SH-SY5Y (cell line): ENCODE measurements around the gene HYAL2.

Experiments used
- GATA2 ChIP-seq: IDR thresholded peaks from 2 replicates; pipeline ENCODE4 v1.6.1; 2011; ENCODE audit warnings: mild to moderate bottlenecking, low read depth, low read length
- GATA3 ChIP-seq: IDR thresholded peaks from 2 replicates; pipeline ENCODE4 v1.6.1; 2011; ENCODE audit warnings: low read depth, mild to moderate bottlenecking, low read length, moderate library complexity

HYAL2 gene

DNA sequence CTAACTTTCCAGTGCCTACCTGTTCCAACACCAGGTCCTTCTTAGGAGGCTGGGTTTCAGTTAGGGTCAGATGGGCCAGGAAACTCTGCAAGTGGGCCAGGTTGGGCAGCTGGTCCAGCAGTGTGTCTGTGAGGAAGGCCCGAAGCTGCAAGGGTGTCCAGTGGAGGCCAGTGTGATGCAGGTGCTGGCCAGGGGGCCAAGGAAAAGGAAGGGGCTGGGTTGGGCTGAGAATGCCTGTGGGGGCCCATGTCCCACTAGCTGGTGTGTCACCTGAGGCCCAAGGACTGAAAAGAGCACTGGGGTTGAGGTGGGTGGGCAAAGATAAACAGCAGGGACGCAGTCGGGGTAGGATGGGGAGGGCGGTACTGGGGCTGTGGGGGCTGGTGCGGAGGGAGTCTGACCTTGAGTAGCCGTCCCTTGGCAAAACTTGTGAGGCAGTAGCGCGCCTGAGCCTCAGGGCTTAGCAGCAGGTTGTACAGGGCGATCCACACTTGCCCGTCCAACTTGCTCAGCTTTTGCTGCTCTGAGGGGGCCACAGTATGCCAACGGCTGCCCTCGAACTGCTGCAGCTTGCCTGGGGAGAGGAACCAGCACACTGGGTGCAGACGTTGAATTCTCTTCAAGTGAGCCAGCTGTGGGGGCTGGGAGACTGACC lies 19.6 kb upstream of the HYAL2 start:
- TF ChIP-seq GATA2 (no peak), GATA3 (no peak)

DNA sequence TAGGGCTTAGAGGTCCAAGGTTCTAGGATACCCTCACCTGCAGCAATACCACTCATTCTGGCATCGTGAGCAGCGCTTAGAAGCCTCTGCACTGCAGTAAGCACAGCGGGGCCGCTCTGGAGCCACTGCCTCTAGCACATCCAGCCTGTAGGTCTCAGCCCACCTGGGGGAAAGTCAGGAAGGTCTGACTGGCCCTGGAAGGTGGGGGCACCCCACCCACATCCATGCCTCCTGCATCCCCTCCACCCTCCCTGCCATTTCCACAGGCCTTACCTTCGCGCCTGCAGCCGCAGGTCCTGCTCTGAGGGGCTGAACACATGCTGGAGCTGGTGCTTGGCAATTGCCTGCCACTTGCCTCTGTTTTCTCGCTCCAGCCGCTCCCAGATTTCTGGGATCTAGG lies 19.0 kb upstream of the HYAL2 start:
- TF ChIP-seq GATA3 (no peak), GATA2 (no peak)

- TF ChIP-seq GATA3 (no peak), GATA2 (no peak)
These were observed 18.1 kb upstream of the HYAL2 start, which contains the start of gene RASSF1 for GRCh38 chr3:50340448-50341329. RASSF1 (minus strand) TSS chr3:50340836; CDS start chr3:50340805, 31 bp downstream.

DNA sequence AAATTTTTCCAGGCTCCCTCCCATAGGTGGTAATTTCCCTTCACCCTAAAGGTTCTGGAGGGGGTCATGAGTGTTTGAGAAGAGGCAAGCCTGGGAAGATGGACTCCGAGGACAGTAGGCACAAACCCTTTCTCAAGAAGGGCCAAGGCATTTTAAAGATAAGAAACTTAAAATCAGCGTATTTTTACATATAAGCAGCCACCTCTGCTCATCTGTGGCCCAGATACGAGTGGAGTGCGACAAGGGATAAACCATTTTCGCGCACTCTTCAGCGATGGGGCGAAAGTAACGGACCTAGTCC lies 17.6 kb upstream of the HYAL2 start:
- no peak for TF ChIP-seq GATA2
- no peak for TF ChIP-seq GATA3

GRCh38 chr3:50339485-50340146 lies 17.1 kb upstream of the HYAL2 start:
- no peak for TF ChIP-seq GATA2

DNA sequence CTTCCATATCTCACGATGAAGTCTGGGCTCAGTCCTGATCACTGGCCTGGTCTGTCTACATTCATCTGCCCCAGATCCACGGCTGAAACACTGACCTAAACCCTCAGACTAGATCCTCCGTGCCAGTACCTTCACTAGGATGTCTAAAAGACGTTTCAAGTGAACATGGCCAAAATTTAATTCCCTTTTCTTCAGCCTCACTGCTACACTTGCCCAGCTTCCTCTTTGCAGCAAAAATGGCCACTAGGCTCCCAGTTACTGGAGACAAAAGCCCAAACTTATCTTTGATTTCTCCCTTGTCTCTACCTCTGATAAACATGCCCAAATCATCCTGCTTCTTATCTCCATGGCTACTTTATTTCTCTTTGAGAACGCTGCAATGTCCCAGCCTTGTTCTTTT lies 16.4 kb upstream of the HYAL2 start:
- no peak for TF ChIP-seq GATA2
- TF ChIP-seq GATA3, result no peak

DNA sequence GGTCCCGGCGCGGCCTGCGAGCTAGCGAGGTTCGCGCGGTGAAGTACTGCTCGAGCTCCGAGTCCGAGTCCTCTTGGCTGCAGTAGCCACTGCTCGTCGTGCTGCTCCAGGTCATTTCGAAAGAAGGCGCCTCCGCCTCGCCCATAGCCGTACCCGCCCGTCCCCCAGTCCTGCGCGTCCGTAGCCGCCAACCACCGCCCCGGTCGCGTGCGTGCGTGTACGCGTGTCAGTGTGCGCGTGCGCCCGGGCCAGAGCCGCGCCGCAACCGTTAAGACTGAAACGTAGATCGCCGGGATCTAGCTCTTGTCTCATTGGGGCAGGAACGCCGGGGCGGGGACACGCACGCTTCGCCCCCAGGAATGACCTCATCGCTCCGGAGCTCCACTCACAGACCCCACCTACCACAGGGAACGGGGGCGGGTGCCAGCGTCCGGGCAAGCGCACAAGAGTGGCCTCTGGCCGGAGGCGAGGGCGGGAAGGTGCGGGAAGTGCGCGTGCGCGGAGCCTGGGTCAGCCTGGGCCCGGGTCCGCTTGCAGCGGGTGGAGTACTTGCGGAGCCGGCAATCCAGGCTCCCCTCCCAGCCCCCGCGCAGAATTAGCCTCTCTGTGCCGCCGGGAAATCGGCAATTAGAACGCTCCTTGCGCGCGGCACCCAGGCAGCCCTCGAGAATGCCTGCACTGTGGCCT lies 14.8 kb upstream of the HYAL2 start:
- TF ChIP-seq GATA3, result no peak
- TF ChIP-seq GATA2, result peak; percentile 25; the same call in 1 of the 2 replicates

DNA sequence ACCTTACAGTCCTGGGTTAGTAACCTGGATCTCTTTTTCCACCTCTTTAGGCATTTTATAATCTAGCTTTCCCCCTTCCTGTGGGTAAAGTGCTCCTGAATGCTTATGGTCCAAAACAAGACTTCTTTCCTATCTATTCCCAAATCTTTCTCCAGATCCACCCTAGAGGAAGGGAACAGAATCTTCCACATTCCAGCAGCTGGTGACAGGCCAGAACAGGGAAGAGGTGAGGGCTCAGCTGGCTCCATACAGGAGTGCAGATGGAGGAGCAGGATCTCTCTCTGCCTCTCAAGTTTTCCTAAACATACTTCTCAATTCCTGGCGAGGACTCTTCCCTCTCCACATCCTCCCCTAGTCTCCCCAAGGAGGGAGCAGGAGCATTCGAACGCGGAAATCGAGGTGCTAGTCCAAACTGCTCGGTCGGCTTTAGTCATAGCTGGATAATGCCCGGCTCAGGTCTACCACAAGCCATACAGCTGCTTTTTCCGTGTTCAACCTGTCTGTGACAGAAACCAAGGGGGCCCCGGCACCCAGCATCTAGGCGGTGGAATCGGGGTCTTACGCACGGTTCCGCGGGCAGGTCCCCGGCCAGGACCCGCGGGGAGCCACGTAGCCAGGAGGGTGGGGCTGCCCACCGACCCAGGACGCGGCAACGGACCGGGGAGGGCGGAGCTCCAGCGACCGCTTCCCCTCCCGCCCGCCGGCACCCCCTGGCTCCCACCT lies 14.1 kb upstream of the HYAL2 start:
- TF ChIP-seq GATA2 (peak; percentile 60), GATA3 (no peak)

GRCh38 chr3:50334339-50335075 lies 12.0 kb upstream of the HYAL2 start:
- no peak for TF ChIP-seq GATA2
- TF ChIP-seq GATA3, result no peak

DNA sequence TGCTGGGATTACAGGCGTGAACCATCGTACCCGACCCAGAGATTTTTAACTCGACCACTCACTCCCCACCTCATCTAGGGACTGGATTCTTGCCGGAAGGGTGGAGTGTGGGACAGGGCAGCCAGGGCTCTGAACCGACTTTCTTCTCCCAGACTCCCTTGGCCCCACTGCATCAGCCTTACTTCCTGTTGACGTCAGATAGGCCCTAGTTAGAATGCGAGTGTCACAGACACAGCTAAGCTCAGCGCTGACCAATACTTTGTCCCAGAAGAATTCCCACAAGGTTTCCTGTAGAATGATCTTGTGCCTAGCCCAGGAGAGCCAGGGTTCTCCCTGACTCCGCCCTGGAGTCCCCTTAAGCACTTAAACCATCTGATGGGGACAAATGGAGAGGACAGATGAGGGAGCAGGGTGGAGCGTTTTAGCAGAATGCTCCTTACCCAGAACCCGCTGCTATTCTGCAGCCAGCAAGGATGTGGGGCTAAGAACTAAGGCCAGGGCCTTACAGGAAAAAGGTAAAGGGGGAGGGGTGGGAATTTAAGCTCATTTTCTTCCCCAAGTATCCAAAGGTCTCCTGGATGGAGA lies 11.3 kb upstream of the HYAL2 start:
- TF ChIP-seq GATA3 (no peak), GATA2 (no peak)

DNA sequence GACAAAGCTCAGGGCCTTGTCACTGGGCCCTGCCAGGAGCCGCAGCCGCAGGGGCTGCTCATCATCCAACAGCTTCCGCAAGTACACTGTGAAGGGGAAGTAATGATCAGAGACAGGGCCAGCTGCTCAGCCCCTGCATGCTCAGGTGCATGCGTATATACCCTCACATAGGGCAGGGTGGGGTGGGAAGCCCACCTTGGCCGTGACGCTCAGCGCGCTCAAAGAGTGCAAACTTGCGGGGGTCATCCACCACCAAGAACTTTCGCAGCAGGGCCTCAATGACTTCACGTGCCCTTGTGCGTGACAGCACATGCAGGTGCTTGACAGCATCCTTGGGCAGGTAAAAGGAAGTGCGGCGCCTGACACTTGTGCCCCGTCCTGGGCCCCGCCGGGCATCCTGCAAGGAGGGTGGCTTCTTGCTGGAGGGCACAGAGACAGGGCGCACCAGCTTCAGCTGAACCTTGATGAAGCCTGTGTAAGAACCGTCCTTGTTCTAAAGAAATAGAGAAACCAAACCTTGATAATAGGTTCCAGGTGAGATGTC lies 8.9 kb upstream of the HYAL2 start:
- TF ChIP-seq GATA3 (no peak), GATA2 (no peak)

DNA sequence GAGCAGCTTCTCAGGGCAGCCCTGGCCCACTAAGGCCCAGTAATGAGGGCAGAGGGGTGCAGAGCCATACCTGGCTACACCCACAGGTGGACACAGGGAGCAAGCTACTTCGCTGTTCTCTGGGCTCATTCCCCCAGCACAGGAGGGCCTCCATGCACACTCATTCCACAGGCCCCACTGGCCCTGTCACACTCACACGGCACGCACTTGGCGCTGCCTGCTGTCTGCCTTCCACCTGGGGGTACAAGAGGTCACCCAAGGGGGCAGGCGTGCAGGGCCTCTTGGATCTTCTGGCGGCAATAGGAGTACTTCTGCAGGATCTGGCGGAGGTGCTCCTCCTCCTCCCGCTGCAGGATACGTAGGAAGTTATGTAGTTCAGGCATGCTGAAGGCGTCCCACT lies 7.8 kb upstream of the HYAL2 start:
- no peak for TF ChIP-seq GATA2
- TF ChIP-seq GATA3, result no peak

DNA sequence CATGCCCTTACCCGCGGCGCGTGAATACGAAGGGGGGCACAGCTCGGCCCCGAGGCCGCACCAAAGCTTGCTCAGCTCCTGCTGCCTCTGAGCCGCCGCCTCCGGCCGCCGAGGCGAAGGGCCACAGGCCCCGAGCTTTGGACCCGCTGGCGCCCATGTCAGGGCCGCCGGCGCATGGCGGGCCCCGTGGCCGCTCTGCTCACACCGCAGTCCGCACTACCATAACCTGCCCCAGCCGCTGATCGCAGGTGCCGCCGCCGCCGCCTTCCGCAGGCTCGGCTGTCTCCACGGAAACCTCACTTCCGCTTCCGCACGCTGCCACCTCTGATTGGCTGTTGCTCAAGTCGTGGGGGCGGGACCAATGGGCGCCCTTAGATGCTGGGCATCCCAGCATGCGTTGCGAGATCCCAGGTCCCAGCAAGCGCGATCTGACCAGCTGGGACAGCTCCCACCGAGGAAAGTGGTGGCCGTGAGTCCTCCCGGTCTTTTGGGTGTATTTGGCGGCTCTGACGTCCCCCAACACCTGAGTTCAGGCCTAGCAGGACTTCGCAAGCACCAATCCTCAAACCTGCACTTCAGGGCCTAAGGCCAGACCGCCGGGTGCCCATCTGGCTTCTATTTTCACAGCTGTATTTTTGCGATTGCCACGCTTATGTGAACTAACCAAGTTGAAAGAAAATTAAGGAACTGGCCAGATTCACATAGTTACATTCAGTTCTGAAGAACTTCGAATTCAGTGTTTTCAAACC lies 5.6 kb upstream of the HYAL2 start, which contains the start of gene TUSC2:
Gene TUSC2 (minus strand): TSS at position 281 of the 749 bp plus-strand sequence. CDS start 124 bp downstream, at position 157.
- TF ChIP-seq GATA2, result no peak
- no peak for TF ChIP-seq GATA3
